ENCODE results near the gene HEG1.

HEG1 gene

GRCh38 chr3:125024817-125025216, 31.0 kb downstream of the HEG1 start:
- TF ChIP-seq RAD21 (IDR thresholded peaks at IDR 0.05; ENCODE audit: low read depth) (no peak), TAF1 (IDR thresholded peaks at IDR 0.05; ENCODE audit: low read depth) (no peak)
- TF ChIP-seq, protein P1, sequence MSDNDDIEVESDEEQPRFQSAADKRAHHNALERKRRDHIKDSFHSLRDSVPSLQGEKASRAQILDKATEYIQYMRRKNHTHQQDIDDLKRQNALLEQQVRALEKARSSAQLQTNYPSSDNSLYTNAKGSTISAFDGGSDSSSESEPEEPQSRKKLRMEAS (IDR thresholded peaks at IDR 0.05), result no peak

- no peak for TF ChIP-seq CREB1 (IDR thresholded peaks at IDR 0.05; ENCODE audit: low read depth)
- TF ChIP-seq, protein P1 (IDR thresholded peaks at IDR 0.05), result no peak
- TF ChIP-seq NFIC (IDR thresholded peaks at IDR 0.05), result no peak
- TF ChIP-seq ZBTB7A (IDR thresholded peaks at IDR 0.05; ENCODE audit: low read depth), result no peak
- no peak for TF ChIP-seq TEAD4 (IDR thresholded peaks at IDR 0.05)
- TF ChIP-seq, protein P2, sequence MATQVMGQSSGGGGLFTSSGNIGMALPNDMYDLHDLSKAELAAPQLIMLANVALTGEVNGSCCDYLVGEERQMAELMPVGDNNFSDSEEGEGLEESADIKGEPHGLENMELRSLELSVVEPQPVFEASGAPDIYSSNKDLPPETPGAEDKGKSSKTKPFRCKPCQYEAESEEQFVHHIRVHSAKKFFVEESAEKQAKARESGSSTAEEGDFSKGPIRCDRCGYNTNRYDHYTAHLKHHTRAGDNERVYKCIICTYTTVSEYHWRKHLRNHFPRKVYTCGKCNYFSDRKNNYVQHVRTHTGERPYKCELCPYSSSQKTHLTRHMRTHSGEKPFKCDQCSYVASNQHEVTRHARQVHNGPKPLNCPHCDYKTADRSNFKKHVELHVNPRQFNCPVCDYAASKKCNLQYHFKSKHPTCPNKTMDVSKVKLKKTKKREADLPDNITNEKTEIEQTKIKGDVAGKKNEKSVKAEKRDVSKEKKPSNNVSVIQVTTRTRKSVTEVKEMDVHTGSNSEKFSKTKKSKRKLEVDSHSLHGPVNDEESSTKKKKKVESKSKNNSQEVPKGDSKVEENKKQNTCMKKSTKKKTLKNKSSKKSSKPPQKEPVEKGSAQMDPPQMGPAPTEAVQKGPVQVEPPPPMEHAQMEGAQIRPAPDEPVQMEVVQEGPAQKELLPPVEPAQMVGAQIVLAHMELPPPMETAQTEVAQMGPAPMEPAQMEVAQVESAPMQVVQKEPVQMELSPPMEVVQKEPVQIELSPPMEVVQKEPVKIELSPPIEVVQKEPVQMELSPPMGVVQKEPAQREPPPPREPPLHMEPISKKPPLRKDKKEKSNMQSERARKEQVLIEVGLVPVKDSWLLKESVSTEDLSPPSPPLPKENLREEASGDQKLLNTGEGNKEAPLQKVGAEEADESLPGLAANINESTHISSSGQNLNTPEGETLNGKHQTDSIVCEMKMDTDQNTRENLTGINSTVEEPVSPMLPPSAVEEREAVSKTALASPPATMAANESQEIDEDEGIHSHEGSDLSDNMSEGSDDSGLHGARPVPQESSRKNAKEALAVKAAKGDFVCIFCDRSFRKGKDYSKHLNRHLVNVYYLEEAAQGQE (IDR thresholded peaks at IDR 0.05; ENCODE audit: low read depth), result no peak
- TF ChIP-seq FOXM1 (IDR thresholded peaks at IDR 0.05; ENCODE audit: borderline replicate concordance, low read depth), result no peak
These were observed 31.8 kb downstream of the HEG1 start for GRCh38 chr3:125023833-125024555.

DNA sequence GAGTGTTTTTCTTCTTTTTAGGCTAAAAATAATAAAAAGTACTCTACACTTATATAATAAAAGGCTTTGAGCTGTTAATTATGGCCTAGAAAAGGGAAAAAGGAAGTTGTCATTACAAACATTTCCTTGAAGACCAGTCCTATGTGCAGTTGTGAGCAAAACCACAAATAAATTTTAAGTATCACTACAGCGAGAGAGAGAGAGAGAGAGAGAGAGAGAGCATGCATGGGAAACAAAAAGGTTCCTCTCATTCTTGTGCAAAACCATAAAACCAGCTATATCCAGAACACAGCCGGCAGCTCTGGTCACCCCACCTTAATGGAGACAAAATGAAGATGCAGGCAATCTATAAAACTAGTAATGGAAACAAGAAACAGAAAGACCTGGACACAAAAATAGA, 33.6 kb downstream of the HEG1 start:
- no peak for TF ChIP-seq TEAD4 (IDR thresholded peaks at IDR 0.05)
- TF ChIP-seq NFIC (IDR thresholded peaks at IDR 0.05), result no peak
- TF ChIP-seq, protein P2 (IDR thresholded peaks at IDR 0.05; ENCODE audit: low read depth), result no peak
- no peak for TF ChIP-seq EGR1 (IDR thresholded peaks at IDR 0.05)
- TF ChIP-seq FOXM1 (IDR thresholded peaks at IDR 0.05; ENCODE audit: borderline replicate concordance, low read depth), result no peak
- no peak for TF ChIP-seq TAF1 (IDR thresholded peaks at IDR 0.05; ENCODE audit: low read depth)
- no peak for TF ChIP-seq USF1 (IDR thresholded peaks at IDR 0.05)
- TF ChIP-seq RAD21 (IDR thresholded peaks at IDR 0.05; ENCODE audit: low read depth), result no peak
- TF ChIP-seq, protein P1 (IDR thresholded peaks at IDR 0.05), result no peak
- TF ChIP-seq EP300 (IDR thresholded peaks at IDR 0.05; ENCODE audit: borderline replicate concordance), result no peak
- TF ChIP-seq ZBTB7A (IDR thresholded peaks at IDR 0.05; ENCODE audit: low read depth), result no peak
- no peak for TF ChIP-seq YY1 (IDR thresholded peaks at IDR 0.05; ENCODE audit: low read depth)
- TF ChIP-seq CEBPB (IDR thresholded peaks at IDR 0.05), result no peak
- TF ChIP-seq TCF12 (IDR thresholded peaks at IDR 0.05; ENCODE audit: low read depth), result no peak
- TF ChIP-seq CREB1 (IDR thresholded peaks at IDR 0.05; ENCODE audit: low read depth), result no peak

- TF ChIP-seq FOXM1 (IDR thresholded peaks at IDR 0.05; ENCODE audit: borderline replicate concordance, low read depth) (no peak), TAF1 (IDR thresholded peaks at IDR 0.05; ENCODE audit: low read depth) (no peak)
These were observed 36.5 kb downstream of the HEG1 start for GRCh38 chr3:125019271-125019670.

DNA sequence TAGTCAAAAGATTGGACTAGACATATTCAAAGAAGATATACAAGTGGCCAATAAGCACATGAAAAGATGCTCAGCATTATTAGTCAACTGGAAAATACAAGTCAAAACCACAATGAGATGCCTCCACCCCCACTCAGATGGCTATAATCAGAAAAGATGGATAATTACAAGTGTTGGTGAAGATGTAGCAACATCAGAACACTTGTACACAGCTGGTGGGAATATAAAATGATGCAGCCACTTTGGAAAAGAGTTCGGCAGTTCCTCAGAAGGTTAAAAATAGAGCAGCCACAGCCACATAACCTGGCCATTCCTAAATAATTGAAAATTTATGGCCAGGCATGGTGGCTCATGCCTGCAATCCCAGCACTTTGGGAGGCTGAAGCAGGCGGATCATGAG, 38.4 kb downstream of the HEG1 start:
- TF ChIP-seq NFIC (IDR thresholded peaks at IDR 0.05), result no peak
- no peak for TF ChIP-seq FOXM1 (IDR thresholded peaks at IDR 0.05; ENCODE audit: borderline replicate concordance, low read depth)
- no peak for TF ChIP-seq CREB1 (IDR thresholded peaks at IDR 0.05; ENCODE audit: low read depth)
- TF ChIP-seq TAF1 (IDR thresholded peaks at IDR 0.05; ENCODE audit: low read depth), result no peak
- TF ChIP-seq USF1 (IDR thresholded peaks at IDR 0.05), result no peak
- TF ChIP-seq, protein P1 (IDR thresholded peaks at IDR 0.05), result no peak

- TF ChIP-seq RAD21 (IDR thresholded peaks at IDR 0.05; ENCODE audit: low read depth), result no peak
- no peak for TF ChIP-seq EP300 (IDR thresholded peaks at IDR 0.05; ENCODE audit: borderline replicate concordance)
- no peak for TF ChIP-seq ZBTB7A (IDR thresholded peaks at IDR 0.05; ENCODE audit: low read depth)
- no peak for TF ChIP-seq YY1 (IDR thresholded peaks at IDR 0.05; ENCODE audit: low read depth)
- no peak for TF ChIP-seq USF1 (IDR thresholded peaks at IDR 0.05)
- TF ChIP-seq TEAD4 (IDR thresholded peaks at IDR 0.05), result no peak
- TF ChIP-seq NFIC (IDR thresholded peaks at IDR 0.05), result no peak
- no peak for TF ChIP-seq CREB1 (IDR thresholded peaks at IDR 0.05; ENCODE audit: low read depth)
- no peak for TF ChIP-seq TAF1 (IDR thresholded peaks at IDR 0.05; ENCODE audit: low read depth)
- no peak for TF ChIP-seq CEBPB (IDR thresholded peaks at IDR 0.05)
- TF ChIP-seq EGR1 (IDR thresholded peaks at IDR 0.05), result no peak
- no peak for TF ChIP-seq FOXM1 (IDR thresholded peaks at IDR 0.05; ENCODE audit: borderline replicate concordance, low read depth)
- TF ChIP-seq, protein P1 (IDR thresholded peaks at IDR 0.05), result no peak
These were observed 41.1 kb downstream of the HEG1 start for GRCh38 chr3:125014570-125015179.
